Measurements from ENCODE around the gene ABHD16B.

GRCh38 chr20:63839620-63840019 lies 21.7 kb upstream of the ABHD16B start:
- TF ChIP-seq CTCF (optimal IDR thresholded peaks at IDR 0.05 in 1 of 3, IDR thresholded peaks at IDR 0.05 in 1 of 3, conservative IDR thresholded peaks at IDR 0.05 in 1 of 3; ENCODE audit: extremely low read depth in 1 of 3, insufficient read depth in 2 of 3, low read length in 3 of 3): no peak
- TF ChIP-seq EZH2 (IDR thresholded peaks at IDR 0.05; ENCODE audit: low read length): no peak

Data from keratinocyte (primary cell).